Fibroblast of peridontal ligament (primary cell): Measurements from ENCODE around the gene CYP24A1.

Experiments used
- DNase-seq: peaks from one replicate; pipeline ENCODE4 v3.0.0-alpha.2; 2010; ENCODE audit errors: extremely low read depth

Gene CYP24A1

DNA sequence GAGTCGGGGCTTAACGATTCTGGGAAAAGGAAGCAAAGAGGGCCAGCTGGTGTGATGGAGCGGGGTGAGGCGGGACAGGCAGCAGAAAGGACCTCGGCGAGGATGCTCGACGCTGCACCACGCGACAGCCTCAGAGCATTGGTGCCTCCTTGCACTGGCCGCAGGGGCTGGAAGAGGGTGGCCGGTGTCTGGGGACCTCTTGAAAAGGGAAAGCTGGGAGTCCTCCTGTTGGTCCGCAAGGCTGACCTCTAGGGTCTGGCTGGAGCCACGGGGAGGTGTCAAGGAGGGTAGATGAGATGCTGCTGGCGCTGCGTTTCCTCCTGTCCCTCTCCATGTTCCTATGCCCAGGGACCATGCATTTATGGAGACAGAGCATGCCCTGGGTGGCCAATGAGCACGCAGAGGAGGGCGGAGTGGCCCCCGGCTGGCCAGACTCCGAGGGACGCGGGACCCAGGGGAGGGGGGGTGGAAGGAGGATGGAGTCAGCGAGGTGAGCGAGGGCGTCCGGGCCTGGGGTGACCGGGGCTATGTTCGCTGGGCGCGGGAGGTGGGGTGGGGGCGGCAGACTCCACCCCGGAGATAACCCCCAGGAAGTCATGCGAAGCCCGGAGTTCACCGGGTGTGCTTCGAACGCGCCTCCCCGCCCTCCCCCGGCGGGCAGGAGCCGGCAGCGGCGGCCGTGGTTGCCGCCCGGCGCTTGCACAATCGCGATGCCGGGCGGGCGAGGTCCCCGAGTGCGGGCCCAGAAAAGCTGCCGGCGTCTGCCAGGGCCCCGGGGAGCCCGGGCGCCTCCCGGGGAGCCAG, at the start of gene CYP24A1:
TSS of gene CYP24A1 (minus strand) at position 334 of the 804 bp plus-strand sequence. CDS start 407 bp downstream, outside the sequence.
- DNase-seq = no peak

DNA sequence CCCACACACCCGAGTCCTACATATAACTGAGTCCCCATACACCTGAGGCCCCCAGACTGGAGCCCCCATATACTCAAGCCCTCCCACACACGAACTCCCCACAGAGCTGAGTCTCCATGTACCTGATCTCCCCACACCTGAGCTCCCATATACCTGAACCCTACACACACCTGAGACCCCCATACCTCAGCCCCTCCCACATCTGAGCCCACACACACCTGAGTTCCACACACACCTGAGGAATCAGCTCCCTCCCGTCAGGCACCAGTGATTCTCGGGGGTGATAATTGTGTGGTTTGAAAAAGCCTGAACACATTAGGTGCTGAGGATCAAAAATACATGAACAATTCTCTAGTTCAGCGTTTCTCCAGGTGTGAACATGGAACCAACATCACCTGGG, 49.5 kb upstream of the CYP24A1 start:
- DNase-seq = no peak

DNA sequence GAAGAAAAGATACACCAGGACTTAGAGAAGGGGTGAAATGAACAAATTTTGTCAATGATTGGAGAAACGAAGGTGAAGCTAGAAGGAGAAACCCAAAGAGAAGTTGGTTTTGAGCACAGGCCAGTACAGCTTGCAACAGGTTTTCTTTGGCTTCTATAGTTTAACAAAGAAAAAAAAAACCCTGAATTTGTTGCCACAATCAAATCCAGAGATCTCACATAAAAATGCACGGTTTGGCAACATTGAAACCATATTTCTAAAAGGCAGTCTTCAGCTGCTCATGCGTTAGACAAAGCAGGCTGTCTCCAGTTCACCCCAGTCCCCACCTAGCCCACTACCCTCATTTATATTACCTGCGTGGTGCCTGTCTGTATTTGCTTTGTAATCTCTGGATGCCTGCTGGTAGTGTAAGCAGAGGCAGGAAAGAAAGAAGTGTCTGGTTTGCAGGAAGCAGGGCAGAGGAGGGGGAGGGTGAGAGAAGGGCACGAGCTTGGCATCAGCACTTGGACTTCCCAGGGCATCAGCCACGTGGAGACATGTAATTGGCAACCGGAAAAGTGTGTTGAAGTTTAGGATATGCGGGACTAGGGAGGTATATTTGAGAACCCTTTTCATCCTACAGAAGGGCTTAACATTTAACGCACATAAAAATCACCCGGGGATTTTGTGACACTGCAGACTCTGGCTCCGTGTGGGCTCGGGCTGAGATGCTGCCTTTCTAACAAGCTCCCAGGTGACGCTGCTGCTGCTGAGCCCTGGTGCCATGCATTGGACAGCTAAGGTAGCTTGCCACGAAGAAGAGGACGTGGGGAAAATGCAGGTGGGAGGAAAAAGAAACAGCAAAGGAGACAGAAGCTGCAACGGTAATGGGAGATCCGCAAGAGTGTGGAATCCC, 48.5 kb upstream of the CYP24A1 start:
- DNase-seq = peak; percentile 57

DNA sequence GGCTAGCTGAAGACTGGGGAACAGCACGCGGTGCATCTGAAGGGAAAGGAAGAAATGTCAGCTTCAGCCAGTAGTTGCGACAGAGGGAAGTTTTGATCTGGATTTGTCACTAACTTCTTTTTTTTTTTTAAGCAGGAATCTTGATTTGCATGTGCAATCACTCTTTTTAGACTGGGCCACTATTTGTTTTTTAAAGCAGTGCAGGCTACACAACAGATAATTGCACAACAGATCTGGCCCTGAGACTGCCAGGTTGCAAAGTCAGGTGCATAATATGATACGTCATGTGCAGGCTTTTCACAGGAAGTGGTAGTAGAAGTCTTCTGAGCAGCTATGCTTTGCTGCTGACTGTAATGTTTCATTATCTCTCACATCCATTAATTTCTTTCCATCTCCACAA, 47.6 kb upstream of the CYP24A1 start:
- no peak for DNase-seq

DNA sequence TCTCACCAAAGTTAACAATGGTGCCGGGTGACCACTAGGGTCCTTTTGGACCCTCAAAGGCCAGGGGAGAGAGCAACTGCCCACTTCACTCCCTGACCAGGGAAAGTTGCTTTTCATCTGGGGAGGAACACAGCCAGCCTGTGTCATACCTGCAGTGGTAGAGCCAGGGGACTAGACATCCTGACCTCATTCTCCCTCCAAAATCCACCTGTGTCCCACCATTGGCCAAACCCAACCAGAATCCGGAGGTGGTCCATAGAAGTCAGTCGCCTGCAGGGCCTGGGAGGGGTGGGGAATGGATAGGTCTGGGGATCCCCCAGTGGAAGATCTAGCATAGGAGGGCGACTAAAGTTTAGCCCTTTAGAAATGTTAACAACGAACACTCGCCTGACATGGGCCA, 46.9 kb upstream of the CYP24A1 start:
- DNase-seq = no peak

DNA sequence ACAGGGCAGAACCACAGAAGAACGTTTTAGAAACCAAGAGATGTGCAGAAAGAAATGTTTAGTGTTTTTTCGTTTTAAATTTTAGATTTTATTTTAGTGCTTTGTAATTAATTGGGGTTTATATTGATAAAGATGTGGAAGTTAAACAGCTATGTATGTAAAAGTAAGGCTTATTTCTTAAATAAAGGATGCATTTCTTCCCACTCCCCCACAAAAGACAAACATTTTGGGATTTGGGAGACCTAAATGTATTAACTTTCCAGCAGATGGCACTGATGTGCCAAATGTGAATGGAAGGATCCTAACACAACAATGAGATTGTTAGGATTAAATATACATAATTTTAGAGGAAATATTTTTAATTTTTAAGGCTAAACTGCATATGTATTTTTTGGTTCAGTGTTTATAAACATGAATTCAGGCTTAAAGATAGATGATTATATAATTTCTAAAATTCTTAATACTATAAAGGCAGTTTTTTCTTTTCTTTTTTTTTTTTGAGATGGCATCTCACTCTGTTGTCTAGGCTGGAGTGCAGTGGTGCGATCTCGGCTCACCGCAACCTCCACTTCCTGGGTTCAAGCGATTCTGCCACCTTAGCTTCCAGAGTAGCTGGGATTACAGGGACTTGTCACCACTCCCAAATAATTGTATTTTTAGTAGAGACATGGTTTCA, 46.1 kb upstream of the CYP24A1 start:
- peak; percentile 78 for DNase-seq

DNA sequence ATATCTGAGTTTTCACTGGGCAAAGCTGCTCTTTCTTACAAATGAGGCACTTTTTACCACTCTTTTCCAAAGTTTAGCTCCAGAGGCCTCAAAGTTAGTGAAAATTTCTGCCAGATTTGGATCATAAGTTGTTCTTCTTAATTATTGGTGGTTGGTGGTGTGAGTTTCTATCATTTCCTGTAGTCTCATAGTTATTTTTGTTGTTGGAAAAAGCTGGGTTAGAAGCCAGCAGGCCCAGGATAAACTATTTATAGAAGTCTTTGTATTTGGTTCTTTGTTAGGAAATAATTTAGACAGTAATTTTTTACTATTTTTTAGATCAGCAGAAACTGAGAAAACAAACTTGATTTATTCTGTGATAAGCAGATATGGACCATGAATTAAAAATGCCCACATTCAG, 44.7 kb upstream of the CYP24A1 start:
- DNase-seq = no peak

DNA sequence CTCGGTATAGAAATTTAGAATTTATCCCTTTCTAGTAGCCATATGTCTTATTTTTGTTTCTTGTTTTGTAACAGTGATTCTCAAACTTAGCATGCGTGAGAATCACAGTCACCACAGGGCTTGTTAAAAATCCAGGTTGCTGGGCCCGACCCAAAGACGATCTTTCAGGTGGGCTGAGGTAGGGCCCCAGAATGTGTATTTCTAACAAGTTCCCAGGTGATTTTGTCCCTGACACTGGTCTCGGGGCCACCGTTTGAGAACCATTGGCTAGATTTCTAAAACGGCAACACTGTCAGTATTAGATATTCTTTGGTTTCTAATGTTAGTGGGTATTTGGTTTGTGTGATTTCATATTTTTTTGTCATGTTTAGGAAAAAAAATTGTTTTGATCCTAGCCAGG, 44.0 kb upstream of the CYP24A1 start:
- no peak for DNase-seq

DNA sequence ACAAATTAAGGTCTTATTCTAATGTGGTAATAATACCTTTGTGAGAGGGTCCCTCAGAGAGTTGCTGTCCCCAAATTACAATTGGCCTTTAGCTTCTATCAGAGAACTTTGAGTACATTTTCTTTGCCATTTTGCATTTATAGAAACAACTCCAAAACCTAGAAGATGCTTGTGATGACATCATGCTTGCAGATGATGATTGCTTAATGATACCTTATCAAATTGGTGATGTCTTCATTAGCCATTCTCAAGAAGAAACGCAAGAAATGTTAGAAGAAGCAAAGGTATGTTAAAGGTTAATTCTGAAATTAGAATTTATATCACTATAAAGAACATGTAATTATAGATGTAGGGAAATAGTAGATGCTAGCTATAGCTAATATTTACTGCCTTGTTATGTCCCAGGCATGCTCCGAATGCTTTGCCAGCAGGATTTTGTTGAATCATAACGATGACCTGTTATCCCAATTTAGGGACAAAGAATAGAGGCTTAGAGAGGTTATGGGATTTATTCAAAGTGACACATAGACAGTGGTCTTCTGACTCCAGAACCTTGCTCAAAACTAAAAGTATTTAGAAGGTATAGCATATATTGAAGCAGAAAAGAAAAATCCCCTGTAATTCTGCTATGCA, 41.5 kb upstream of the CYP24A1 start:
- no peak for DNase-seq

DNA sequence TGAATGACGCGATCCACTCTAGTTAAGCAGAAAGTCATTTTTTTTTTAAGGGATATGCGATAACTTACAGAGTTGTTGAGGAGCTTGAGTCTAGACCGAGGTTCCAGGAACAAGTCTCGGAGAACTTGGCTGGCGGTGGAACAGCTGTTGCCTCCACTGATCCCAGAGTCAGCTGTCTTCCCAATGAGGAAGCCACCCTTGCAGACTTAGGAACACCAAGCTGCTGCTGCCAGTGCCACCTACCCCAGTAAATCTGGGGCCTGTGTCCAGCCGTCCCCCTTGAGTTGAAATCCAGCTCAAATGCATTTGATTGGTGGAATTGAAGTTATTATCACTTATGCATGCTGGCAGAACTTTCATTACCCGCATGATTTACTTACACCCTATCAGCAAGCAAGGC, 40.8 kb upstream of the CYP24A1 start:
- no peak for DNase-seq

DNA sequence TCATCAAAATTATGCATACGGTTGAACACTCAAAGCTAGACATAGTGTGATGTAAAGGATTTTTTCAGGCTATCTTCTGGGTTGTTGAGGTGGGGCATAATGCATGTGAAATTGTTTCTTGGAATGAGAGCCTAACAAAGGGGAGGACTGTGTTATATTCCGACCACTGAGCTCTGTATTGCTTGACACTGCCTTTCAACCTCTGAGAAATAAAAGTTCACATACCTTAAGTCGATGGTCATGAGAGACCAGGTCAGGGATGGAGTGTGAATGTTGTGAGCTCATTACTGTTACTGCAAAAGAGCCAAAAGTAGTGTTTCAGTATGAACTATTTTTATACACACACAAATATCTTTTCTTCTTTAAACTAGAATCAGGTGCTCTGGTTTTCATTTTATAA, 39.1 kb upstream of the CYP24A1 start:
- DNase-seq = no peak

DNA sequence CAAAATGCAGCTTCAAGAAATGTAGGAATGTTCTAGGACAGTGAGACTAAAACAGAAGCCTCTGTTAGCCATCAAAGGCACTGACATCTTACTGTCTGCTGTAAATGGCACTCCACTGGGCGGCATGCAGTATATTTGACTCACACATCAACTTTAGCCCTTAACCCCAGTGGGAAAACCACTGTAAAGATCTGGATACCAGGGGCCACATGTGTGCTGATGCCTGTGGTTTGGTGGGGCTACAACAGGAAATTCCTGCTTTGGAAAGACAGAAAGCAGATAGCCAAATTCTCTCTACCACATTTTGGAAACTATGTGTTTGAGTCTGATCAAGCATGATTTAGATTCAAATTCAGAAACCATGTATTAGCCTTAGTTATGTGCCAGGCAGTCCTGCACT, 38.4 kb upstream of the CYP24A1 start:
- DNase-seq = peak; percentile 91

DNA sequence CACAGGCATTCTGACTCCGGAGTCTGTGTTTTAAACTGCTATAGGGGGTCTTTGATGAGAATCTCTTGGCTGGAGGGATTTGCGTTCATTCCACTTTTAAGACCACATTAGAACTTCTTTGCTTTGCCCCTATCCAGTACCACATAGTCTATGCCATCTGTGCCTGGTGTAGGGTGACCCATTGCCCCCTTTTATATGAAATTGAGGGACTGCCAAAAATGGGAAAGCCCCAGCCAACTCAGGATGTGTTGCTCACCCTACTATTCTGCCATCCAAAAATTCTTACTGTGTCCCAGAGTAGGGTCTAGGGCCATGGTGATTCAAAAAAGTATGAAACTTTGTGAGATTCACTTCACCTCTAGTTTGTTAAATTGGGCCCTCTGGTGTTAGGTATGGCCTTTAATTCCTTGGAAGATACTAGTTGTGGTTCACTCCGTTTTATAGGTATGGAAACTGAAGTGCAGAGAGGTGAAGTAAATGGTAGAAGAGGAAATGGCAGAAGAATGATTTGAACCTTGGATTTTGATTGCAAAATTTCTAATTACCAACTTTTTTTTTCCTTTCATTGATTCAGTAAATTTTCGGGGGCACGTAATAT, 35.5 kb upstream of the CYP24A1 start:
- no peak for DNase-seq

DNA sequence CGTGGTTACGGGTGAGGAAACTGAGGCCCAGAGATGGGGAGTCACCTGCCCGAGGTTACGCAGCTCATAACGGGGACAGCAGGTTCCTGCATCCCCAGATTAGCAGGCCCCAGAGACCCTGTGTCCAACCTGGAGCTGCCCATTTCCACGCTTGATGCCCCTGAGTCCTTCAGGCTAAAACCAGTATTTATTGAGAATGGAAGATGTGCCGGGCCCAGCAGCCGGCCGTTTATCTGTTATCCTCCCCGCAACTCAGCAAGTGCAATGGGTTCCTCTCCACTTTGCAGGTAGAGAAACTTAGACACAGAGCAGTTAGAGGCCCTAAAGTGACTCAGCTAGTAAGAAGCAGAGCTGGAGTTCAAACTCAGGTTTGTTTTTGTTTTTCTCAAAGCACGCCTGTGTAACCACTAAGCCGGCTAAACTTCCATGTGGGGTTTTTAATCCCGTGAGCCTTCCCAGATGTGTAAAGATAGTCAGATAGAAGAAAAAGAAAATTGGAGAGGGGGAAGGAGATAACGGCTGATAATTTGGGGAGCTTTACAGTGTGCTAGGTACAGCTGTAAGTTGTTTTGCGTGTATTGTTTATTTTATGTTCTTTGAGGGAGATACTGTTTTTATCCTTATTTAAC, 34.9 kb upstream of the CYP24A1 start:
- DNase-seq = peak; percentile 54

DNA sequence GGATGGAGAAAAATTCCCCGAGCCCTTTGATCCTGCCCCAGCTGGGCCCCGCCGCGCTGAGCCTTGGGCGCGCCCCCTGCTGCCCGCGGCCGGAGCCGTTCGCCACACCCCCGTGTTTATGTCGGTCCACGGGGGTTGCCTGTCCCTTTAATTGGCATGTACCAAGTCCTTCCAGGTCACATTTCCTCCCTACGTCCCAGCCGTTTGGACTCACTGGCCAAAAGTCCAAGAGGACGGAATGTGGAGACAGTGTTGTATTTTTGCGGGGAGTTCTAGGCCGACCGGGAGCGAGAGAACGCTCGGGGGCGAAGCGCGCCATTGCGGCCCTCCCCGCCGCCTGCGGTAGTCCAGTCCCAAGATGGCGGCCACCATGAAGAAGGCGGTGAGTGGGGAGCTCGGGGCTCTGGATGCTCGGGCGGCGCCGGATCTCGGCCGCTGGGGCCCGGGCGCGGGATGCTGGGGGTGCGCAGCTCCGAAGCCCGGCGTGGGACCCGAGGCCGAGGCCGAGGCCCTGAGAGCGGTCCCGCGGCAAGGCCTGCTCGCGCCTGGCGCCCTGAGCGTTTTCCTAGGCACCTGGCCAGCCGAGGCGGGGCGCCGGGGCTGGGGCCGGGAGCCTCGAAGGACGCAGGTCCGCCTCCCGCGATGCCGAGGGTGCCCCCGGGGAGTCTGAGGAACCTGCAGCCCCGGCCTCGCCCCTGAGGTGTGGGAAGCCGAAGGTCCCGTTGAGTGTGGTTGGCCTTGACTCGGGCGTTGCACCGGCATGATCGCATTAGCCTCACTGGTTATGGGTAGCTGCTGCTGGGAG, 34.2 kb upstream of the CYP24A1 start, which contains the start of gene PFDN4:
TSS of gene PFDN4 (plus strand) at position 345 of the 805 bp plus-strand sequence. CDS start at position 359, 14 bp downstream.
- peak; percentile 85 for DNase-seq

DNA sequence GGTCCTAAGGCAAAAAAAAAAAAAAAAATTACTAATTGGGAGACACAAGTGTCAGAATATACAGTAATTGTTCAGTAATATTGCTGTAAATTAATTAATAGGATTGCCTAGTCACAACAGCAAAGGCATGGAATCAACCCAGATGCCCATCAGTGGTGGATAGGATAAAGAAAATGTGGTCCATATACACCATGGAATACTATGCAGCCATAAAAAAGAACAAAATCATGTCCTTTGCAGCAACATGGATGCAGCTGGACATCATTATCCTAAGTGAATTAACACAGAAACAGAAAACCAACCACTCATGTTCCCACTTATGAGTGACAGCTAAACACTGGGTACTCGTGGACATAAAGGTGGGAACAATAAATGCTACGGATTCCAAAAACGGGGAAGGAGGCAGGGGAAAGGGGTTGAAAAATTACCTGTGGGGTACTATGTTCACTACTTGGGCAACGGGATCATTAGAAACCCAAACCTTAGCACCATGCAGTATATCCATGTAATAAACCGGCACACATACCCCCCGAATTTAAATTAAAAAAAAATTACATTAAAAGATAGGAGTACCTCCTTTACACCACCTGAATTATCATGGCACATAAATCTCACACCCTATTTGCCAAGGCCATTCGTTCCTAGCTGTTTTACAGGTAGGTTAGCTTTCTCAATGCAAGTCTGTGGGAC, 33.4 kb upstream of the CYP24A1 start:
- no peak for DNase-seq

DNA sequence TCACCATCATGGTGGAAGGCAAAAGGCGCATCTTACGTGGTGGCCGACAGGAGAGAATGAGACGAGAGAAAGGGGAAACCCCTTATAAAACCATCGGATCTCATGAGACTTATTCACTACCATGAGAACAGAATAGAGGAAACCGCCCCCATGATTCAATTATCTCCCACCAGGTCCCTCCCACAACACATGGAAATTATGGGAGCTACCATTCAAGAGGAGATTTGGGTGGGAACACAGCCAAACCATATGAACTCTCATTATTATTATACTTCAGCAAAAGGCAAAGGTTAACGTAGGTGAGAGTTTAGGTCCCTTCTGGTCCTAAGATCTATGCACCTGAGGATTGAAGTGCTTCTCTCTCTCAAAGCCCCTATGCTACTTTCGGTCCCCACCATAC, 31.7 kb upstream of the CYP24A1 start:
- DNase-seq = no peak

DNA sequence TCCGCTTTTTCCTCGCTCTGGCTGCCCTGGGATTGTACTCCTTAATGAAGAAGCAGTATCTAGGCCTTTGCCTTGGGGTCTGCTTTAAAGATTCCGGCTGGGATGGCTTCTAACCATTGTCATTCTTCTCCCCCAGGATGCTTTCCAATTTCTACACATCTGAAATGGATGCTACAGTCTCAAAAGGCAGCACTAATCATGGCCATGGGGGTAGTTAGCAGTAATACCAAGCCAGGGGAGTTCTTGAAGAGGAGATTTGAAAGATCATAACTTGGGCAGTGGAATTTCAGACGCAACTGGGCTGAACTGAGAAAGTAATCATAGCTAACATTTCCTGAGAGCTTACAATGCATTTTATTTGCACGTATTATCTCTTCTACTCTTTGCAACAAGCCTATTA, 30.7 kb upstream of the CYP24A1 start:
- no peak for DNase-seq

DNA sequence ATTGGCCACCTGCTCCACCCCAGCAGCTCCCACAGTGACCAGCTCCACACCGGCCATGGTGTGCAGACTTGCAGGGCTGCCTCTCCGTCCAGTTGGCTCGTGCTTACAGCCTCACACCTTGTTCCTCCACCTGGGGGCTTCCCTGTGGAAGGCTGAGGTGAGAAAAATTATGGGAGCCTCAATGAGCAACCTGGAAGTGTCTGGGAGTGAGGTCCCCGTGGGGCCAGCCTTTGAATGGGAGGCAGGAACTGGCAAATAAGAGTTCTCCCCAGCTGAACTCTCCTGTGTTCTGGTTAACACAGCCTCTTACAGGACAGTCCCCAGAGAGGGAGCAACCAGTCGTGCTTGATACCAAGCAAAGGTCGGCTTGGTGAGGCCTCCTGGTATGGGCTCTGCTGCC, 30.3 kb upstream of the CYP24A1 start:
- no peak for DNase-seq
